ENCODE results near the gene TBX4. TPM values are rescaled to one million over a fixed set of nuclear protein-coding genes. Genes with fewer than 3 reads are reported as not detected.
A peak's percentile ranks its signal among the peaks of the same experiment; 100 is the strongest.
"Not testable (repeated sequence)": the region's sequence is repeated elsewhere in the genome, so short reads cannot be mapped to it uniquely, and the experiment has no call there.

The TBX4 gene
- total RNA-seq, 1 donor from 2014 or later: 56.6 TPM

GRCh38 chr17:61519139-61519538, 66.9 kb downstream of the TBX4 start:
- Mint-ChIP-seq H3K27ac (peak overlapping the region; percentile 68), H3K4me1 (peaks cover 37% of the 10 kb centered on the region), H3K27me3 (ENCODE audit: low read depth) (no peaks in the 10 kb centered on the region), H3K4me3 (no peak overlapping the region), H3K9me3 (no peaks in the 10 kb centered on the region), H3K36me3 (no peaks in the 10 kb centered on the region)
- no peak for TF ChIP-seq CTCF (IDR thresholded peaks at IDR 0.05; ENCODE audit: unreplicated experiment)
- DNase-seq (ENCODE audit: low spot score in 2 of 2, unreplicated experiment in 2 of 2): no peak

DNA sequence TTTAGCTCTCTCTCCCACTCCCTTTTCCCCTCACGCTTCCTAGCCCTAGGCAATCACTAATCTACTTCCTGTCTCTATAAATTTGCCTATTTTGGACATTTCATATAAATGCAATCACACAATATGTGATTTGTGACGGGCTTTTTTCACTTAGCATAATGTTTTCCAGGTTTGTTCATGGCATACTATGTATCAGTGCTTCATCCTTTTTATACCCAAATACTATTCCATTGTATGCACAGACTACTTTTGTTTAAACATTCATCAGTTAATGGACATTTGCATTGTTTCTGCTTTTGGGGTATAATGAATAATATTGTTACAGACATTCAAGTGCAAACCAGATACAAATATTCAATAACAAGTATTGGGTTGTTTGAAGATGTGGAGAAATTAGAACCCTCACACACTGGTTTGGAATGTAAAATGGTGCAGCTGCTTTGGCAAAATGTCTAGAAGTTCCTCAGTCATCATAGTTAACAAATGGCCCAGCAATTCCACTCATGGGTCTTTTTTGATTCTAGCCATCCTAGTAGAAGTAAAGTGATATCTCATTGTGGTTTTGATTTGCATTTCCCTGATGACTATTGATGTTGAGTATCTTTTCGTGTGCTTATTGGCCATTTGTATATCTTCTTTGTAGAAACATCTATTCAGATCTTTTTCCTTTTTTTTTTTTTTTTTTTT, 67.7 kb downstream of the TBX4 start:
- TF ChIP-seq CTCF (IDR thresholded peaks at IDR 0.05; ENCODE audit: unreplicated experiment): no peak
- no peaks in the 10 kb centered on the region for H3K36me3 Mint-ChIP-seq
- peaks cover 32% of the 10 kb centered on the region for H3K4me1 Mint-ChIP-seq
- H3K4me3 Mint-ChIP-seq: no peak overlapping the region
- no peak overlapping the region for H3K27ac Mint-ChIP-seq
- H3K9me3 Mint-ChIP-seq: no peaks in the 10 kb centered on the region
- H3K27me3 Mint-ChIP-seq (ENCODE audit: low read depth): no peaks in the 10 kb centered on the region
- no peak for DNase-seq (ENCODE audit: low spot score in 2 of 2, unreplicated experiment in 2 of 2)

GRCh38 chr17:61520897-61521296, 68.7 kb downstream of the TBX4 start:
- DNase-seq (ENCODE audit: low spot score in 2 of 2, unreplicated experiment in 2 of 2): no peak
- Mint-ChIP-seq H3K27me3 (ENCODE audit: low read depth) (no peaks in the 10 kb centered on the region), H3K4me3 (no peak overlapping the region), H3K4me1 (peaks cover 42% of the 10 kb centered on the region), H3K9me3 (no peaks in the 10 kb centered on the region), H3K36me3 (no peaks in the 10 kb centered on the region), H3K27ac (no peak overlapping the region)
- TF ChIP-seq CTCF (IDR thresholded peaks at IDR 0.05; ENCODE audit: unreplicated experiment): no peak

DNA sequence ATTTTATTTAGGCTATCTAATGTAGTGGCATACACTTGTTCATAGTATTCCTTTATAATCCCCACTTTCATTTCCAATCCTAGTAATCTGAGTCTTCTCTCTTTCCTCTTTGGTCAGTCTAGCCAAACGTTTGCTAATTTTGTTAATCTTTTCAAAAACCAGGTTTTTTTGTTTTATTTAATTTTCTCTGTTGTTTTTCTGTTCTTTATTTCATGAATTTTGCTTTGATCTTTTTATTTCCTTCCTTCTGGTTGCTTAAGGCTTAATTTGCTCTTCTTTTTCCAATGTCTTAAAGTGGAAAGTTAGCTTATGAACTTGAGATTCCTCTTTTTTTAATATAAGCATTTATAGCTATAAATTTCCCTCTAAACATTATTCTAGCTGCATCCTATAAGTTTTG, 69.9 kb downstream of the TBX4 start:
- Mint-ChIP-seq H3K4me3 (no peak overlapping the region), H3K4me1 (peaks cover 46% of the 10 kb centered on the region), H3K27ac (no peak overlapping the region), H3K36me3 (no peaks in the 10 kb centered on the region), H3K9me3 (no peaks in the 10 kb centered on the region), H3K27me3 (ENCODE audit: low read depth) (no peaks in the 10 kb centered on the region)
- no peak for TF ChIP-seq CTCF (IDR thresholded peaks at IDR 0.05; ENCODE audit: unreplicated experiment)
- DNase-seq (ENCODE audit: low spot score in 2 of 2, unreplicated experiment in 2 of 2): no peak

DNA sequence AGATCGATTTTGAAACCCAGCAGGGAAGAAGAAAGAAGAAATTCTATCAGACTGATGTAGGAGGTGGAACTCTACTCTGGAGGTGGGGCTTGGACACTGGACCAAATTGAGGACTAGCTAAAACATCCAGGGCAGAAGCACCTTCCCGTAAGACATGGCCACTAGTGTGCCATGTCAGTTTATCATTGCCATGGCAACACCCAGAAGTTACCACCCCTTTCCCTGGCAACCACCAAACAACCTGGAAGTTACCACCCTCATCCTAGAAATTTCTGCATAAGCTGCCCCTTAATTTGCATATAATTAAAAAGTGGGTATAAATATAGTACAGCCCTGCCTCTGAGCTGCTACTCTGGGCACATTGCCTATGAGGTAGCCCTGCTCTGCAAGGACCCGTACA, 72.1 kb downstream of the TBX4 start:
- no peak overlapping the region for H3K4me3 Mint-ChIP-seq
- no peak for TF ChIP-seq CTCF (IDR thresholded peaks at IDR 0.05; ENCODE audit: unreplicated experiment)
- peaks cover 24% of the 10 kb centered on the region for H3K4me1 Mint-ChIP-seq
- H3K36me3 Mint-ChIP-seq: no peaks in the 10 kb centered on the region
- H3K9me3 Mint-ChIP-seq: no peaks in the 10 kb centered on the region
- DNase-seq (ENCODE audit: low spot score in 2 of 2, unreplicated experiment in 2 of 2): no peak
- no peak overlapping the region for H3K27ac Mint-ChIP-seq
- no peaks in the 10 kb centered on the region for H3K27me3 Mint-ChIP-seq (ENCODE audit: low read depth)

DNA sequence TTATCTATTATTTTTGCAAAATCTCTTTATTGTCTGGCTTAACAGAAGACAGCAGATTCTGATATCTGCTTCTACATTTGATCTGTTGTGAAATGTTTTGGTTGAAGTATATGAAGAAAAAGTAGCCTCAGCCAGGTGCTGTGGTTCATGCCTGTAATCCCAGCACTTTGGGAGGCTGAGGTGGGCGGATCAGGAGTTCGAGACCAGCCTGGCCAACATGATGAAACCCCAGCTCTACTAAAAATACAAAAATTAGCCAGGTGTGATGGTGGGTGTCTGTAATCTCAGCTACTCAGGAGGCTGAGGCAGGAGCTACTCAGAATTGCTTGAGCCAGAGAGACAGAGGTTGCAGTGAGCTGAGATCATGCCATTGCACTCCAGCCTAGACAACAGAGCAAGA, 75.2 kb downstream of the TBX4 start:
- H3K9me3 Mint-ChIP-seq; H3K27me3 Mint-ChIP-seq (ENCODE audit: low read depth); DNase-seq (ENCODE audit: low spot score in 2 of 2, unreplicated experiment in 2 of 2); H3K27ac Mint-ChIP-seq; H3K4me3 Mint-ChIP-seq; H3K36me3 Mint-ChIP-seq: not testable (repeated sequence)
- H3K4me1 Mint-ChIP-seq: peaks cover 27% of the 10 kb centered on the region
